NCI-H226 (cell line): ENCODE results near the gene ADCY5.
"Not testable (repeated sequence)": the region's sequence is repeated elsewhere in the genome, so short reads cannot be mapped to it uniquely, and the experiment has no call there.

Experiments
- DNase-seq: peaks from one replicate; pipeline ENCODE4 v3.0.0-alpha.2; 2015

Gene ADCY5

DNA sequence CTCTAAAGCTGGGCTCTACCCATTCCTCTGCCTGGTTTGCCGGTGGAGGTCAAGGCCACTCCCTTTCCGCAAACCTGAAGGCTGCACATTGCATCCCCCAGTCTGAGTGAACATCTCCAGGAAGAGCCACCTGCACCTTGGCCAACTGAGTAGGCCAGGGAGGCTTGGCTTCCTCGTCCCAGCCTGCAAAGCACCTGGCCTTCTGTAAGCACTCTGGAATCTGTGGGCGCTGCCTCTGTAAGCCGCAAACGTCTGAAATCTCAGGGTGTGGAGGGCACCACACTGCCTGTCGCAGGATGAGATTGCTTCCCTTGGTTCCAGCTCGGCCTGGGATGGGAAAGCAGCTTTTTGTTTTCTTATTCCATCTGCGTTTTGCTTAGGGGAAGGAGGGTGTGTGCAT is 165.8 kb downstream of the ADCY5 start:
- DNase-seq = no peak

DNA sequence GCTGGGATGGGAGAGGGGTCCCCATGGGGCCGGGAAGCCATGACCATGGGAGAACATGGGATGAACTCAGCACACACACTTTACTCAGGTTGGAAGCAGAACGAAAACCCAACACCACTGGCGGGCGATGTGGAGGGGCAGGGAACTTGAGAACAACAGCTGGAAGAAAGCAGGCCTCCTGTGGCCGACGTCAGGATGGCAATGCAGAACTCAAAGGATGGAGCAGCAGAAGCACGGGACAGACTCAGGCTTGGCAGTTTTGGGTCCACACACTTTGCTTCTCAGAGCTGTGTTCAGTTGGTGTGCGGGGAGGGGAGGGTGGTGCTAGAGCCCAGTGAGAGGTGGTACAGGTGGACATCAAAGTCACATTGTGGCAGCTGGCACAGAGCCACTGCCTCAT is 166.4 kb downstream of the ADCY5 start:
- no peak for DNase-seq

DNA sequence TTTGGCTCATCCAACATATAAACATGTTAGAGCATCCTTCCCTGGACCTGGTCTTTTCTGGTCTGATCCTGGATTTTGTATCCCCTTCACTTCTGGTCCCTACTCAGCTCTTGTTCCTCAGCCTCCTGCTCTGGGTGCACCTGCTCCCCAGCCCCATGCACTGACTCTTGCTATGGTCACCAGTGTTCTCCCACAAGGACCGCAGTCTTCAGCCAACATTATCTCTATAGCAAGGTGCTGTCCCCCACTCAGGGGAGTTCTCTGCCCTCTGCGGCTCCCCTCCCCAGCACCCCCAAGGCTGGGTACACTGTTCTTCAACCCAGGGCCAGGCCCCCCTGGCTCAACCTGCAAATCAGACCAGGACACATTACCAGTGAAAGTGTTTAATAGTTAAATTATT is 167.0 kb downstream of the ADCY5 start:
- no peak for DNase-seq

GRCh38 chr3:123281406-123281805 is 167.5 kb downstream of the ADCY5 start:
- DNase-seq = no peak

DNA sequence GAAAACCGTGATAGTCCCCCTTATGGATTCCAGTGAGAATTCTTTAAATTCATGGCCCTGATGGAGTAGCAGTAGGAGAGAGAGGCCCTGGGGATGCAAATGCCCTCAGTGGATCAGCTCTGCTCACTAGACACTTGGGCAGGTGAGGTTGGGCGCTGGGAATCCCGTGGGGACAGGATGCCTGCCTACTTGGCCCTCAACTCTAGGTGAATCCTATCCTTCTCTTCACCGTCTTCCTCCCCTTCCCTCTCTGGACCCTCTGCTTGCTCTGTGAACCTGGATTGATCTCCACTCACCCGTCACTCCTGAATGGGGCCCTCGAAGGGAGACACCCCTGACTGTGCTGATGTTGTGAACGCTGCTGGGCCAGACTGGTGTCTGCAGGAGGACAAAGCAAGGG is 169.8 kb downstream of the ADCY5 start:
- no peak for DNase-seq

GRCh38 chr3:123278446-123278845 is 170.4 kb downstream of the ADCY5 start:
- DNase-seq = no peak

GRCh38 chr3:123277106-123277505 is 171.8 kb downstream of the ADCY5 start:
- no peak for DNase-seq

GRCh38 chr3:123276346-123277006 is 172.4 kb downstream of the ADCY5 start:
- no peak for DNase-seq

GRCh38 chr3:123275691-123276090 is 173.2 kb downstream of the ADCY5 start:
- DNase-seq = no peak

DNA sequence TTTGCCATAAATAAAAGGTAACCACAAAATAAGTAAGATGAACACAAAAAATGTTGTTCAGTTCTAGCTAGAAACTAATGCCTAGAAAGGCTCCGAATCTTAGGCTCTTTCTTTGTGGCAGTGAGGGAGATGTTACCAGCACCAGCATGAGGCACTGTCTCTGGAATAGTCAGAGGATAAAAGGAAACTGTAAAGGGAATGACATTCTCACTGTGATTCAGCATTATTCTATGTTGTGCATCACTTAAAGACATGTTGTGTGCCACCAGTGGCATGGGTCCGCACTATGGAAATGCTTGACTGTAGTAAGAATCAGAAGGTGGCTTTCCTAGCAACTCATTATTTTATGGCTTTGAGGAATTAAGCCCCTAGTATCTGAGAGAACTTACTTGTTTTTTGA is 176.3 kb downstream of the ADCY5 start:
- peak; percentile 11 for DNase-seq

DNA sequence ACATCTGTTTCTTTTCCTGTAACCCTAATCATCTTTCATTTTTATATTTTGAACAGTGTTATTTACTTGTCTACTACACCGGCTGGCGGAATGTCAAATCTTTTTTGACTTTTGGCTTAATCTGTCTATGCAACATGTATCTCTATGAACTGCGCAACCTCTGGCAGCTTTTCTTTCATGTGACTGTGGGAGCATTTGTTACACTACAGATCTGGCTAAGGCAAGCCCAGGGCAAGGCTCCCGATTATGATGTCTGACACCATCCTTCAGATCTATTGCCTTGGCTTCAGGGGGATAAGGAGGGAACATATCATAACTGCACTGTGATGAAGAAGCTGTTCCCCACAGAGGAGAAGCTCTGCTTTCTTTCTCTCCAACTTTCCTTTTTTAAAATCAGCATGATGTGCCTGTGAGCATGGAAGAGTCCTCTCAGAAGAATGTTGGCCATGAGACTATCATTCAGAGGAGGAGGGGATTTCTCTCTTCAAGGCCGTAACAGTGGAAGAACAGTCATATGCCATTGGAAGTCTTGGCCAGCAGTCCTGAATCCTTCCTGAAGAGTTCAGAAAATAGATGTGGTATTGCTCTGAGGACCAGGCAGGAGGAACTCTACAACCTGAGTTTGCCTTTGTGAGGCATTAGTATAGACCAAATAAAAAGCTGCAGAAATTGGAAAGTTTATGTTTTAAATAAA is 177.3 kb downstream of the ADCY5 start:
- no peak for DNase-seq

GRCh38 chr3:123270818-123271217 is 178.1 kb downstream of the ADCY5 start:
- DNase-seq = no peak

- no peak for DNase-seq
Observed at GRCh38 chr3:123267821-123268220, 181.1 kb downstream of the ADCY5 start.

GRCh38 chr3:123263941-123264340 is 184.9 kb downstream of the ADCY5 start:
- DNase-seq = no peak

- DNase-seq = no peak
Observed at GRCh38 chr3:123262868-123263267, 186.0 kb downstream of the ADCY5 start.

DNA sequence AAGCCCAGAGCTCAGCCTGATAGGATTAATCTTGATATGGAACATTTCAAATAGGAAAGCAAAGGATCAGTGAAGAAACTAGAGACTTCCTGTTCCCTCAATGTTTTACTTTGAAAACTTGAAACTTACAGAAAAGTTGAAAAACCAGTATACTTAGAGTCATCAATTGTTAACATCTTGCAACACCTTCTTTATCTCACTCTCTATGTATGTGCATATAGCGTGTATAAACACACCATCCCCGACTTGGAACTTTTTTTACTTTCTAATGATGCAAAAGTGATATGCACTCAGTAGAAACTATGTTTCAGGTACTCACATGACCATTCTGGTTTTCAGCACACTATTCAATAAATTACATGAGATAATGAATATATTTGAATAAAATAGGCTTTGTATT is 186.7 kb downstream of the ADCY5 start:
- DNase-seq = no peak

DNA sequence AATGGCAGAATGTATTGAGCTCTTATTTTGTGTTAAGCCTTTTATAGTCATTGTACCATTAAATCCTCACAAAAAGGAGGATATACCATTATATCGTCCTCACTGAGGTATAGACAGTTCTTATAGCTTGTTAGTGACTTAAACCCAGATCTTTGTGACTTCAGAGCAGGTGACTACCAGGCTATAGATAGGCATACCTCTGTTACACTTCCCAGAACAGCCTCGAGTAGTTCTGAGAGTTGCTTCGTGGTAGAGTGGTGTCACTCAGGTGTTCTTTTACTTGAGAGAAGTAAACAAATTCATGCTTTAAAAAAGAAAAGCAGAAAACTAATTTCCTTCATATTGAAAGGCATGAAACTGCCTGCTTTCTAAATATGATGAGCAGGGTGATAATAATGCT is 187.2 kb downstream of the ADCY5 start:
- no peak for DNase-seq

- peak; percentile 12 for DNase-seq
Observed at GRCh38 chr3:123258811-123259420, 190.0 kb downstream of the ADCY5 start.

DNA sequence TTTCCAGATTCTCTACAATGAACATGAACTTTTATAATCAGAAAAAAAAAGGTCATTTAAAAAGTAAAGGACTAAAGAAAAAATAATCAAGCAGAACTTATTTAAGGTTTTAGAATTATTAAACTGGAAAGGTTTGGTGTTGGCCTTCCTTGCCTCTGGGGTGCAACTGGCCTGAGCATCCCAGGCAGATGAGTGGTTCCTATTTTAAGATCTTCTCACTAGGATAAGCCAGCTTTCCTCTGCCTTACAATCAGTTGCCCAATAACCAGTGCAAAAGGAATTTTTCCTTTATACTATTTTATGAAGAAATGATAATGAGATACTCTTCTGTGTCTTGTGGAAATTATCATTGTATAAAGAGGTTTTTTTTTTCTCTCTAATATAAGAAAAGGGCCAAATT is 190.5 kb downstream of the ADCY5 start:
- DNase-seq = no peak

DNA sequence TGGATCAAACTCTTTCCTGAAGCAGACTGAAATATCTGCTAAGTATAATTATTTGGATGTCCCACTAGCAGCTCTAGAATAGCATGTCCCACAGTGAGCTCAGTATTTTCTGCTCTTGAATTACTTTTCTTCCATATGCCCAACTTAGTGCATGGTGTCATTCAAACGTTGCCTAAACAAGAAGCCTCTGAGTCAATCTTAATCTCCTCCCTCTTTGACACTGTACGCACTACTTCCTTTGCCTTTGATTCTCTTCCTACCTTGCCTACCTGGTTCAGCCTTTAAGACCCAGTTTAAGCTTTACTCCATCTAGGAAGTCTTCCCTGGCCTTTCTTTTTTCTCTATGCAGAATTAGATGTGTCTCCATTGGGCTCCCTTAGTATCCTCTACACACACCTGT is 192.6 kb downstream of the ADCY5 start:
- DNase-seq = no peak

GRCh38 chr3:123246866-123247265 is 202.0 kb downstream of the ADCY5 start:
- DNase-seq = no peak

DNA sequence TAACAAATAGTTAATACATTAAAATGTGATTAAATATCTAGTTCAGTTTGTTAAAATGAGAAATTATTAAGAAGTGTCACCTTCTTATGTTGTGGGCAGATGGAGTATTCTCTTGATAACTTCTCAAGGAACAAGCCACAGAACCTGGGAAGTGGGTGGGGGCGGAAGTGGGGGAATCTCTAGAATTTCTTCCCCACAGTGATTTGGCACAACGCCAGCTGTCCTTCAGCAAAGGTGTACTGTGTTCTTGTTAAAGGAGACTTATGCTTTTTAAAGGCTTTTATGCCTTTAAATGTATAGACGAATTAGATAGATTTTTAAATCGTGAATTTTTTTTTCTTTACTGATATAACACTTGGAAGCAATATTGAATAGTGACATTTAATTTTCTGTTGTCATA is 204.8 kb downstream of the ADCY5 start:
- no peak for DNase-seq

- no peak for DNase-seq
Observed at GRCh38 chr3:123239756-123240155, 209.1 kb downstream of the ADCY5 start.

GRCh38 chr3:123239186-123239585 is 209.7 kb downstream of the ADCY5 start:
- DNase-seq = not testable (repeated sequence)

- no peak for DNase-seq
Observed at GRCh38 chr3:123236902-123237301, 212.0 kb downstream of the ADCY5 start.
